SKM-1 treated with dmso at 0.1 percent for 144 hours (cell line): ENCODE results near the gene ANK3.

Source experiments
- DNase-seq: peaks from one replicate; lab custom pipeline; 2025; ENCODE audit not compliant: unreplicated experiment; lab: John Stamatoyannopoulos, UW

ANK3 gene

DNA sequence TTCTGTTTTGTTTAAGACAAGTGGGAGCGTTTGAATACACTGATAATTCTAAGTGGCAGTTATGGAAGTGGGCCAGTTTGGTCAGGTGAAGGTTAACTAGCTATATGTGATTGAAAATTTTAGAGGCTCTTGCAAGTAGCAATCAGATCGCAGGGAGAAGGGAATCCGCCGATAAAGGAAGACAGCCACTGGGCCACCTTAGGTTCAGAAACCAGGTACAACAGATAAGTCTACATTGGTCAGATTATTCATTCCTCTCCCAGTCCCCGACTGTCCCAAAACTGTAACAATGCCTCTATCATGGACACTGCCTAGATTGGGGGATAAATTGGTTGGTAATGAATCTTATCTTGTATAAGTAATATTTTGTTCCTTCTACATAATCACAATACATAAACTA, 8.9 kb downstream of the ANK3 start:
- no peak for DNase-seq

DNA sequence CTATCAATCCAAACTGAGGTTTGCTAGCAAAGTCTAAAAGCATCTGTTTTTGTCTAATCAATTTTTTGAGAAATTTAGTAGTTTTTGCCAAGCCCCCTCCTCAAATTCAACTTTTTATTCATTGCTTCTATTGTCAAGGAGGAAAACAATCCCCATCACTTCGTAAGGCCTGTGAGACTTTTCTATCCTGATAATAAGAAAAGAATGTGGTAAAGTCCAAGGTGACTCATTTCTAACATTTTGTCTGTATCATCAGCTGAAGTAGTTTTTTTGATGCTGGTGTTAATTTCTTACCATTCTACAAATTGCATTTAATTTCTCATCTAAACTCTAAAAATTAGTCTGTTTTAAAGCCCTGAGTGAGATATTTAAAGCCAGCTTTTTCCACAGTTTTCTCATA, 11.7 kb downstream of the ANK3 start:
- no peak for DNase-seq

DNA sequence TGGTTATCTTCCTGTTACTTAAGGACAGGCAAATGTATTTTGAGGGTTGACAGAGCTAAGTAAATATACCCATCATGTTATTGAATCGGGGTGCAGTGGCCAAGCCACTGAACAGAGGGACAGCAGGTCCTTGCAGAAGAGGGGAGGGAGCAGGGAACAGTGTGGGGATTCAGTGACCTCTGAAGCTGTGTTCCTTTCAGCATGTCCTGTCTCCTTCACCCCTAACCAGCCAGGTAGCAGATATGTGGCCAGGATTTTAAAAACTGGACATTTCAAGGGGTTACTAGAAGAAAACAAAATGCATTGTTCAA, 12.7 kb downstream of the ANK3 start:
- DNase-seq: no peak

DNA sequence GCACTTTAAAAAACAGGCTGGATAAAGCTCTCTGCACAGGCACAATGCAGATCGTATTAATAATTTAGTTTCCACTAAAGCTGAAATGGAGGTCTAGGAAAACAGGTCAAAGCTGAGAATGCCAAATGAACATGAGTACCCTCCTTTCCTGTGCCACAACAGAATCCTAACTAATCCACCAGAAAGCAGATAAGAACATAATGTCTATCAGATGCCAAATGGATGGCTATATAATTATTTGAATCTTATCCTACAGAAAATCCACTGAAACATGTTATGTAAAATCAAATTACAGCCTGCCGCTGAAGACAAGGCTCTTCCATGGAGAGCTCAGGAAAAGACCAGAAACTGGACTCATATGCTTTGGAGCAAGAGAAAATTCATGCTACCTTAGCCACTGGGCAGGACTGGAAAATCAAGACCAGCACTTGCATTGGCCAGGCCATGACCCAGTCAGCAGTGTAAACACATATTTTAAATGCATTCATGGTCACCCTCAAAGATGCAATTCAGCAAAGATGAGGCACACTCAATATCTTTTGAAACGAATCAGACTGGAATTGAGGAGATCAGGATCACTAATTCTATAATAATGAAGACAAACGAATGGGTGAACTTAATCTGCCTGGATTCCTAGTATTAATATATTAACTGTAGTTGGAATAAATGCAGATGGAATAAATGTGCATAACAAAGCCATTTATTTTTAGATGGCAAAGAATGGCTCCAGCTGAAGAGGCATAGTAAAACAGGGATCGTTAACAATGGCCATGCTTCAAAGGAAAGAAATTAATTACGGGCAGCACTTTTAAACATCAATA, 13.2 kb downstream of the ANK3 start:
- DNase-seq: no peak

DNA sequence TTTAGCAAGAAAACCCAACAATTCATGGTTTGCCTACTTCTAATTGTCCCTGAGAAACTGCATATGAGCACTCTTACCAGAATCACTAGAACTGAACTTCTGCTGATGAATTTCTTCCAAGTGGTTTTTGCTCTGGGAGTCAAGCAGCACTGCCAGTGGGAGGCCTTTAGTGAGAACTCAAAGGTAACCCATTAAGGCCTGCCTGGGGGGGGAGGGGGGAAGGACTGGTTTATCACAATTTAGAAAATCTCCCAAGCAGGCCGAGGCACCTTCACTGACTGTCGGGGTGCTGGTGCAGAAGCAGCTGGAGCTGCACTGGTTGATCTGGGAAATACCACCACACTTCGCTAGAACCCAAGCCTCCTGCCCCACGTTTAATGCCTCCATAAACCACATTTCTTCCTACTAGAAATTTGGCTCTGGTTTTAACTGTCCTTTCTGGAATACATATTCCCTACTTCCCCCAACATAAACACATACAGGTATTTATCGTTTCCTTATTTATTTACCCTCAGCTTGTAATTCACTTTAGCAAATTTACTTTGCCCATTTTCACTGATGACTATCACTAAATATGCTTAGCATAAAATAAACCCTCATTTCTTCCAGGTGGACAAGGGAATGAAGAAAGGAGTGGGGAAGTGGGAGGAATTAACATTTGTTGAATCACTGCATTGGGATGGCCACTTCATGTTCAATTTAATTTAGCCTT, 14.2 kb downstream of the ANK3 start:
- no peak for DNase-seq

DNA sequence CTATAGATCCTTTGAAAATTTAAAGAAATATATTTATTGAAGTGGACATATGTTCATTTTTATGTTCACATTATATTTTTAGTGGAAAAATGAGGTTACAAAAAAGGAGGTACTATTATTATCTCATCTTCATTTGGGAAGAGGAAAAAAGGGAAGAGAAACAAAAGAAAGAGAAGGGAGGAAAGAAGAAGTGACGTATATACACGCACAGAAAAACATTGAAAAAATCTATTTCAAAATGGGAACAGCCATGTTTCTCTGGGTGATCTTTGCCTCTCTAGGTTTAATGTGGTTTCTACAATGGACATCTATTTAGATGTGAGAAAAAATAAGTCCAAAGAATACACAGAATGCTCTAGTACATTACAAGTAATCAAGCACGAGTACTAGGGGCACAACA, 14.8 kb downstream of the ANK3 start:
- no peak for DNase-seq

DNA sequence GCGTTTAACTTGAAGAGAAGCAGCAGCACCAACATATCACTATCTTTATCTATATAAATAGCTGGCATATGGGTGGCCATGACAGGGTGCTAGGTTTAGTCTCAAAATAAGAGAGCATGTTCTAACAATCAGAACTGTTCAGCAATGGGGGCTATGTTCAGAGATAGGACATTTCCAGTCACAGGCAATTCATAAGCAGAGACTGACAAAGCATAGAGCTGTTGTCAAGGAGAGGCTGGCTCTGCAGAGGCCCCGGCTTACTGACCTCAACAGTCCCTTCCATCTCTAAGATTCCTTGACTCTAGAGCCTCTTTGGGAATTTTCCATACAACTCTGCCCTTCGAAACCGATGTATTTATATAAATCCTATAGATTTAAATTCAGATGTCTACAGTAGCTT, 17.2 kb downstream of the ANK3 start:
- no peak for DNase-seq

DNA sequence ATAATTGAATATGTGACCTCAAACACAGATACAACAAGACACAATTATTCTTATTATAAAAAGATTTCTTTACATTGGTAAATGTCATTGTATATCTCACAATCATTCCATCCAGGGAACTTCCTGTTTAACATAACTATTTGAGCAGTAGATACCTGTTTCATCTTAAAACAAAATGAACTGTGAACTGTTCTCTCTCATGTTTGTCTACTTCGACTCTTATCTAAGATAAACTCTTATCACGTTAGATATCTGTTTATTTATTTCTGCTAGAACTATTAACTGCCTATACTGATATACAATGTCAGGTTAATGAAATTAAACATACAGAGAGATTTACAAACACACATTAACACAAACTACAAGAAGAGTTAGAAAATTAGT, 20.1 kb downstream of the ANK3 start:
- no peak for DNase-seq

DNA sequence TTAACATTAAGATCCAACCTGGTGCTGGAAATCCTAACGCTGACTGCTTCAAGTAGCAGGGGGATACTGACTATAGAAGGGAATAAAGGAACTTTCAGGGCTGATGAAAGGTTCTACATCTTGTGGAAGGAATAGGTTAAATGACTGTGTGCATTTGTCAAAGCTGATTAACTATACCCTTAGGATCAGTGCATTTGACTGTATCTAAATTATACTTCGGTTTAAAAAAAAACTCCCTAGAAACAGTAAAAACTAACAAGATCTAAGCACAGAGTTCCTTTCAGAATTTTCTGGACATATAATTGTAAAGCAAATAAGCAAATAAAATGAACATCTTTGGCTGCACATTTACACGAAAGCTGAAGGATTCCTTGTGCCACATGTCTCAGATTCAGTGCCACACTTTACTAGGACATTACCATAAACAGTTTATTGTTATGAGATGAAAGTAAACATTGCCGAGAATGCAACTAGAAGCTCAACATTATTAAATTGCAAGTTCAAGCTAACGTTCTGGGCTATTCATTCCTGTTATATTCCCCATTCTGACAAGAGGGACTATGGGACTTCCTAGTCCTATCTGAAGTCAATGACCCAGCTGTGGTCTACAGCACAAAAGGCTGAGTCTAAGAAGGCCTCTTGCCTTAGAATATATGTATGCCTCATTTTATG, 20.7 kb downstream of the ANK3 start:
- no peak for DNase-seq

DNA sequence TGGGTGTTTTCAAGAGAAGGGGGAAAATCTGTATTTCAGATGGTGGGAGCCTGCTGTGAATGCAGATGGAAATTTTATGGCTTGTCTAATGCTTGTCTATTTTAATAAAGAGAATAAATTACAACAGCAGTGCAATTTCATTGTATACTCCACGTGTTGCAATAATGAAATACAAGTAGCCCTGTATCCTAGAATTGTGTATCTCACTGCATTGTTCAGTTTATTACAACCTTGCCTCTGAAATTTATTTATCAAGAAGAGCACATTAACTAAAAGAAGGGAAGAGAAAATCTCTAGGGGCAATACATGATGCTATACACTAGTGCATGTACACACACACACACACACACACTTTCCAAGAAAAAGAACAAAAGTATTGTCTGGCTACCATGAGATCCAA, 21.8 kb downstream of the ANK3 start:
- no peak for DNase-seq

DNA sequence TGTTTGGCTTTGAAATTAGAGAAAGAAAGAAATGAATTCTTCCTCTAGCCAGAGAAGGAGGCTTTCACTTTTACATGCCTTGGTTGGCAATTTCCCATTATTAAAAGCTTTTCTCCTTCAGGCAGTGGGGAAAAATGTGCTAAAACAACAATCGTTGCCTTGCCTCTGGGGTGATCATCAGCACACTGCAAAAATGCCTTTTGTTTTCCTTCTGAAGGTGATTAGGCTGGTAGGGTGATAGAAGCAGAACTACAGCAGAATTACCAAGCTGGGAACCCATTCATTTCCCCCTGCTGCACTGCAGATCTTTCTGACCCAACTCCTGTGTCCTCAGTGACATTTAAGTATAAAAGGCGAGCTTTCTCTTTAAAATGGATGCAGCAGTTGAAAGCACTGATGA, 22.2 kb downstream of the ANK3 start:
- DNase-seq: no peak

DNA sequence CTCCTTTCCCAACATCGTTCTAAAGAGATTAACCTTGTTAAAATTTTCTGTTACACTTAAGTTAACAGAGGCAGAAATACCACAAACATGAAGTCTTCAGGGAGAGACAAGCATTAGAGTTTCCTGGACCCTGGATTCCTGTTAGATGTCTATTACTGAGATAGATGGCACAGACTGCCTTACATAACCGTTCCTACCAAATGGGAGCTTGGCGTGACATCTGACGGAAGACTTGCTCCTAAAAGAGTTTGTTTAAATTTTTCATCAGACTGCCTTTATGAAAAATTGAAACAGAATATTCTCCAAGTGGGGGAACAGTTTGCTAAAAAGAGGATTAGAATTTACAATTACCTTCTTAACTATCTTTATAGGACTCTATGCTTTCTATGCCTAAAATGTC, 22.7 kb downstream of the ANK3 start:
- no peak for DNase-seq

DNA sequence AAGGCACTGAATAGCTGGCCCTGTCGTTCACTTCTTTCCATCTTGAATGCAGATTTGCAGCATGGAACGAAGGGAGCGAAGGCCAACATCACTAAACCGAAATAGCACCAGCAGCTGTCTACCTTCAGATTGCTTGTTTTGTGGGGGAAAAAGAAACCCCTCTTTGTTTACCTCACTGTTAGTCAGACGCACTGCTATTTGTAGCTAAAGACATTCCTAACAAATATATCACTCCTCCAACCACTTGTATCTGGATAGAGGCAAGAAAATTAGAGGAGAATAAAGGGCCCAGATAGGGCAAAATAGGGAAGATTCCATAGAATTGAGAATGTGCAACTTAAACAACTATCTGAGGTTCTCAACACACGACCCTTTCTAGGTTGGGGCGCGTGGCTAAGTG, 26.5 kb downstream of the ANK3 start:
- no peak for DNase-seq

DNA sequence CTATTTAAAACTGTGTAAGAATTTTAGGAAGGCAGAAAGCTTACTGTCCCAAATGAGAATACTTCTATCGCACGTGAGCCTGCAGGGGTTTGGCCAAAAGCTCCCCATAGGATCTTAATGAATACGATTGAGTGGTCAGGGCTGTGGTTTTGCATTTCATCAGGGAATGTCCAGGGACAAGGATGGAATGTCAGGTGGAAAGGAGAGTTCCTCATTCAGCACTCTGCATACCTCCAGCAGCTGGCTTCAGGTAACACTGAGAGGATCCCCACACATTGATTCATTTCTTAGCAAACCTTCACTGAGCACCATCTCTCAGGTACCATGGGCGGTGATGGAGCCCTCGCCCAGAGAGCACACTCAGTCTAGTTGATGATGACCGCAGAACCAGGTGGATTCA, 27.2 kb downstream of the ANK3 start:
- no peak for DNase-seq

DNA sequence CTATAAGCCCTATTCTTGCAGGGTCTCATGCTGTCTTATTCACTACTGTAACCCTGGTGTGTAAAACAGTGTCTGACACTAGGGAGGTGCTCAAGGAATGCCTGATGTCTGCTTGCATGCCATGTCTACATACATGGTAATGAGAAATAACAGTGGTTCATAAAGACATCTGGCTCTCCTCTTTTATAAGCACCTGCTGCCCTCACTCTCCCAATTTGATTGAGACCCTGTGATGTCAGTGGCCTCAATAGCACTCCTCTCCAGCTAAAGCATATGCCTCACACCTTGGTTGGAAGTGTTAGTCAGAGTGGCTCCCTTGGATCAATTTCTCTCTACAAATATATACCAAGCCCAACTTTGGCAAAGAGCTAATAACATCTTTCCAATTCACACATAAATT, 30.6 kb downstream of the ANK3 start:
- no peak for DNase-seq

DNA sequence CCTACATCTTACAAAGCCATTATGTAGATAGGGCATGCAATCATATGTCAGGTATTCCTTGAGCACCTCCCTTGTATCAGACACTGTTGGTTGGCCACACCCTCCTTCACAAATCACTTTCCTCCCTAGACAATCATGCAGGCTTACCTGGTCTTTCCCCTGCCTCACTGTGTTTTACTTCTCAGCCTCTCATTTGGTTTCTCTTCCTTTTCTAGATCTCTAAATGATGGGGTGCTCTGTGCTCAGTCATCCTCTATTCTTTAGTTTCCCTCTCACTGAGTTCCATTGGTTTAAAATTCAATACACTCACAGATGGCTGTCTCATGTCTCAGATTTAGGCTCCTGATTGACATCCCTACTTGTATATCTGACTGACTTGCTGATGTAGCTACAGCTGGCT, 31.4 kb downstream of the ANK3 start:
- DNase-seq: no peak

DNA sequence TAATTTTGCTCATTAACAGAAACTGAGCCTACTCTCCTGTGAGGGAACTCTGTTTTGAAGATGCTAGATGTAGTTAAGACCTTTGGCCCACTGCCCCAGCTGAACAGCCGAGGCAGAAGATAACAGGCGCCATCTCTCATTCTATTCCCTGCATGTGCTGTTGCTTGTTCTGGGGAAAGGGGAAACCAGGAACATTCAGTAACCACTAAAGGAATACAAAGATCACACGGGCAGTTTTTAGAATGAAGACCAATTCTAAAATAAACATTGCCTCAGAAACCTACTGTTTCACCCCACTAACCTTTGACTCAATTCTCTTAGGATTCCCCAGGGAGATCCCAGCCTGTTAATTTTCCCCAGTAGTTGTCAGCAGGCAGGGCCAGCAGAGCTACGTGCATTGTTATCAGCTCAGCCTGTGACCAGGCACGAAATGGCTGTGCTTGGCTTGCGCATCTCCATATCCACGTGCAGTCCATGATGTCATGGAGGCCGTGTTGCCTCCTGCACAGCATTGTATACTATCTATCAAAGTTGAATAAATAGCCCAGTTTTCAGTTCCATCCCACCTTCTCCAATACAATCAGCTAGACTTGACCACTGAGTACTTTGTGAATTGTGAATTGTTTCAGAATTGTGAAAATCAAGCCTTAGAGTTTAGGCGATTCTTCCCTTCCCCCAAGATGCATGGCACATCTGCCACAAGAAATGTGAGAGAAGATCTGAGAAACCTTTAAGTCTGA, 36.0 kb downstream of the ANK3 start:
- no peak for DNase-seq

DNA sequence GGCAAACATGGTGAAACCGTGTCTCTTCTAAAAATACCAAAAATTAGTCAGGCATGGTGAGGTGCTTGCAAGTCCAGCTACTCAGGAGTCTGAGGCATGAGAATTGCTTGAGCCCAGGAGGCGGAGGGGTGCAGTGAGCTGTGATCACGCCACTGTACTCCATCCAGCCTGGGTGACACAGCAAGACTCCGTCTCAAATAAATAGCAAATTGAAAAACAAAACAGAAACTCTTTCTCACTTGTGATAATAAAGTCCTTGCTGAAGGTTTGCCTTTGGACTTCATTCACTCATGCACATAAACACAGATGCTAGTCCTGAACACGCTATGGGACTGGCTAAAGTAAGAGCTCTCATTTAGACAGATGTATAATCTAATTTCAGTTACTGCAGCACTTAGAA, 37.6 kb downstream of the ANK3 start:
- DNase-seq: no peak

DNA sequence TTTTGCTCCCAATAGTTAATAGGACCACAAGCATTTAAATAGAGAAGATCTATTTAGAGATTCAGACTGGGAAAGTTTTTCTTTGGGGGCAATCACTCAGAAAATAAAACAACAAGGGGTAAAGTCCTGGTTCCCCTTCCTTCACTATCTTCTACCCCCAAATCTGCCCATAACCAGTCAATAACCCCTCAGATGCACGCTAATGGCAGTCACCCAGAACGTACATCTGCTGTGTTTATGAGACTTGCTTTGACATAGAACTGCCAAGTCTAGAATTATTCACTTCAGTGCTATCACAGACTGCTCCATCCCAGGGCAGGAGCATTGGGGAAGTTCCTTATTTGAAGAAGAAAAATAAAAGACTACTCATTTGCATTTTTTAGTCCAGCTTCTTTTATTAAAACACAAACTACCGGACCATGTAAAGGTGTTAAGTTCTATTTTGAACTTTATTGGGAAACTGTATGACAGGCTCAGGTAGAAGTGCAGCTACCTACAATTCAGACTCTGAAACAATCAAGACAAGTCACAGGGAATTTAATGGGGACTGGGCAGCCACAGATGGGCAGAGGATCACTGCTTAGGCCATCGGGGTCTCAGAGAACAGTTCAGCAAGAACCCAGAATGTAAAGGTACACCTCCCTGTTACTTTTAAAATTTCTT, 38.4 kb downstream of the ANK3 start:
- no peak for DNase-seq

DNA sequence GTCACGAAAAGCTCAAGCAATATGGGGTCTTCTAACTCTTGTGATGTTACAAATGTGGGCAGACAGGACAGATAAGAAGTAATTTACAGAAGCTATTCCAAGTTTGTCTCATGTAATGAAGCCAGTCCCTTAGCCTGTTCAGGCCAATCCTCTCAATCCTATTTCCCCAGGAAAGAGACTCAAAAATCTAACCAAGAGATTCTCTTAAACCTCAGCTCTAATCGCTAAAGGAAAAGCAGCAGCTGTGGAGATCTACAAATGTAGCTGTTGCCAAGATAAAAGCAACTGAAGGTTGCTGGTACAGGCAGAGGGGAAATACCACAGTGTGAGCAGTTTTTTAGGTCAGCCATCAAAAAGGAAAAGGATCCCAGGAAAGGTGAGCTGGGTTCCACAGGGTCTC, 39.3 kb downstream of the ANK3 start:
- no peak for DNase-seq

DNA sequence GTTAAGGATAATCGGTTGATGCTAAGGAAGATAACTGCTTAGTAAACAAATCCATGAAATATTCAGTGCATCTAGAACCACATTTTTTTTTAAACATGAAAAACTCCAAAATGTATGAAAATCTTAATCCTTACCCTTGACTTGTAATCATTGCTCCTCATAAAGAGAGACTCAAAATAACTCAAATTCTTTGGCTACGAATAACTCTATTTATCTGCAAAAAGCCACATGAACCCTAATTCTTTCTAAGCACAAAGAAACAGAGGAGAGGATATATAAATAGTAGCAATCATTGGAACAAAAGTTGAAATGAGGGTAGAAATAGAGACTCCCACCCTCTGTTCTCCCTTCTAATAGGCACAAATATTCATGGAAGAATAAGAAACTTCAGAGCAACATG, 40.2 kb downstream of the ANK3 start:
- DNase-seq: no peak
